Measurements from ENCODE around the gene TMEM129.

DNA sequence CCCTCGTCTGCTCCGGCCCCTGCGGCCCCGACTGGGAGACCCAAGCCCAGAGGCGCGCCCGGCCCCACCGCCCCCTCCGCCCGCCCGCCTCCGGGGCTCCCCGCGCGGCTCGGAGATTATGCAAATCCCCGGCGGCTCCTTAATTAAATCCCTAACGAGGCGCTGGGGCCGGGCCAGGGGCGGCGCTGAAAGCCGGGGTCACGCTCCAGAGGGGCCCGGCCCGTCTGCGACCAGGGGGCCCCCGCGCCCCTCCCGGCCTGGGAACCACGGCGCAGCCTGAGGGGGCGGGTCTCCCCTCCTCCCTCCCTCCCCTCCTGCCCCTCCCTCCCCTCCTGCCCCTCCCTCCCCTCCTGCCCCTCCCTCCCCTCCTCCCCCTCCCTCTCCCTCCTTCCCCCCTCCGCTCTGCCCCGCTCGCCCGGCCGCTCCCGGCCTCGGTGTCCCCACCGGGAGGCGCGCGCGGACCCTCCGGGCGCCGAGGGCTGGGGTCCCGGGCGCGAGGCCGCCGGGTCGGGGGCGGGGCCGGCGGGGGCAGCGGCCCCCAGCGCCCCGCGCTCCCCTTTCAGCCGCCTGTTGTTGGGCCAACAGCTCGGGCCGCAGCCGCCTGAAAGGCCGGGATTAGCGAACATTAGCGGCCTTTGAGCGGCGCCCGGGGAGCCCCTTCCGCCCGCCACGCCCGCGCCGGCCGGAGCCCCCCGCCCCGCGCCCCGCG, 46.1 kb upstream of the TMEM129 start:
- TF ChIP-seq EZH2 (IDR thresholded peaks at IDR 0.05; ENCODE audit: borderline replicate concordance, low read depth, low read length, severe bottlenecking) (no peak), CTCF (IDR thresholded peaks at IDR 0.05; ENCODE audit: borderline replicate concordance, extremely low read depth, low read length, poor library complexity, severe bottlenecking) (no peak)
